Heart left ventricle (tissue), 13 donors: ENCODE results near the gene ALDH3B1.

Experiments used
- POLR2A ChIP-seq, 2 donors: fragments of 450-650 bp; IDR thresholded peaks; one replicate each; pipeline ENCODE4 v1.6.1; 2017; ENCODE audit warnings: antibody characterized with exemption in 2 of 2, mild to moderate bottlenecking in 2 of 2, moderate library complexity in 2 of 2
- TF ChIP-seq, protein P1 (sequence below), 12 donors: fragments of 200-600 bp; sonication (generic) in 4 of 12; IDR thresholded peaks; one replicate each; pipeline versions ENCODE4 v1.5.0 to v1.8.0; 2018 to 2022; ENCODE audit warnings: antibody characterized with exemption in 12 of 12, mild to moderate bottlenecking in 5 of 12
- donor health status: ischemic (EF 13 %, LVEDD 7.1; RV severe dilation, severe dysfunction).
- donor health status: DM: no; HTN: yes; CAD: no.
- donor health status: DM: no; HTN: no; CAD: no.
- donor health status: ischemic (EF 25% LVEDD 6.9; RV normal size, moderate dysfunction).
- donor health status: ischemic (EF 25% LVEDD 5.7; RV mildly dilated, moderate dysfunction).
- donor health status: ischemic (EF 35%, LVEDD 5.7; RV mildly dilated, moderate dysfunction).
- donor health status: nonischemic (EF 11% LVEDD 7.7; RV severe dilation, severe dysfunction).
- donor health status: DM: yes; HTN: yes; CAD: no.
- donor health status: PGD.
- donor health status: ischemic (EF 29% LVEDD 5.4; RV normal size, mild dysfunction).
- donor health status: nonischemic (EF 23%, LVEDD 6.1; RV moderate dilation, normal function).

- TF ChIP-seq, protein P1, sequence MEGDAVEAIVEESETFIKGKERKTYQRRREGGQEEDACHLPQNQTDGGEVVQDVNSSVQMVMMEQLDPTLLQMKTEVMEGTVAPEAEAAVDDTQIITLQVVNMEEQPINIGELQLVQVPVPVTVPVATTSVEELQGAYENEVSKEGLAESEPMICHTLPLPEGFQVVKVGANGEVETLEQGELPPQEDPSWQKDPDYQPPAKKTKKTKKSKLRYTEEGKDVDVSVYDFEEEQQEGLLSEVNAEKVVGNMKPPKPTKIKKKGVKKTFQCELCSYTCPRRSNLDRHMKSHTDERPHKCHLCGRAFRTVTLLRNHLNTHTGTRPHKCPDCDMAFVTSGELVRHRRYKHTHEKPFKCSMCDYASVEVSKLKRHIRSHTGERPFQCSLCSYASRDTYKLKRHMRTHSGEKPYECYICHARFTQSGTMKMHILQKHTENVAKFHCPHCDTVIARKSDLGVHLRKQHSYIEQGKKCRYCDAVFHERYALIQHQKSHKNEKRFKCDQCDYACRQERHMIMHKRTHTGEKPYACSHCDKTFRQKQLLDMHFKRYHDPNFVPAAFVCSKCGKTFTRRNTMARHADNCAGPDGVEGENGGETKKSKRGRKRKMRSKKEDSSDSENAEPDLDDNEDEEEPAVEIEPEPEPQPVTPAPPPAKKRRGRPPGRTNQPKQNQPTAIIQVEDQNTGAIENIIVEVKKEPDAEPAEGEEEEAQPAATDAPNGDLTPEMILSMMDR (IDR thresholded peaks at IDR 0.05) = no peak
- no peak for TF ChIP-seq POLR2A (IDR thresholded peaks at IDR 0.05)
Measured at GRCh38 chr11:68032003-68032402, 21.9 kb downstream of the ALDH3B1 start.
